Stimulated activated CD8-positive, alpha-beta memory T cell treated with anti-CD3 and anti-CD28 coated beads, Interleukin-4, amount 100 ng/mL, for 24 hours (primary cell): Measurements from ENCODE around the gene NLGN4Y.
"Not testable (repeated sequence)": the region's sequence is repeated elsewhere in the genome, so short reads cannot be mapped to it uniquely, and the experiment has no call there.

Source experiments
- DNase-seq: peaks from one replicate; pipeline ENCODE4 v3.0.0-alpha.2; 2020; ENCODE audit warnings: low read depth

Gene NLGN4Y

GRCh38 chrY:14834103-14835060, 310.1 kb downstream of the NLGN4Y start:
- no peak for DNase-seq

- DNase-seq = no peak
Measured at GRCh38 chrY:14837466-14837865, 313.1 kb downstream of the NLGN4Y start.

- DNase-seq = no peak
Measured at GRCh38 chrY:14850734-14851133, 326.4 kb downstream of the NLGN4Y start.

- DNase-seq = no peak
Measured at GRCh38 chrY:14860448-14860847, 336.1 kb downstream of the NLGN4Y start.

GRCh38 chrY:14861033-14861432, 336.7 kb downstream of the NLGN4Y start:
- DNase-seq = not testable (repeated sequence)

GRCh38 chrY:14871971-14872370, 347.6 kb downstream of the NLGN4Y start:
- no peak for DNase-seq
